GM23338 (cell line): Measurements from ENCODE around the gene NCR2. TPM values are rescaled to one million over a fixed set of nuclear protein-coding genes. Genes with fewer than 3 reads are reported as not detected.

ENCODE experiments used
- ATAC-seq: fragments of 200-7000 bp; cut with Tn5 transposase; 3 replicates; pipeline ENCODE4 v1.9.1; 2020
- DNase-seq: peaks from one replicate; pipeline ENCODE4 v3.0.0-alpha.2; 2015; ENCODE audit warnings: low spot score
- H2AFZ ChIP-seq: fragments of 200-600 bp; sonication (generic); 2 replicates; pipeline ENCODE4 v1.8.0; 2016; ENCODE audit warnings: antibody characterized with exemption, mild to moderate bottlenecking, moderate library complexity
- H3F3A ChIP-seq: fragments of 200-600 bp; sonication (generic); replicated peaks from 2 replicates; pipeline ENCODE4 v1.8.0; 2017; ENCODE audit warnings: antibody characterized with exemption, mixed run types, low read depth
- H3K27ac ChIP-seq: fragments of 200-600 bp; sonication (generic); 2 replicates; pipeline ENCODE4 v1.6.1; 2016; ENCODE audit warnings: low read depth
- H3K27me3 ChIP-seq: fragments of 200-600 bp; sonication (generic); 2 replicates; pipeline ENCODE4 v1.8.0; 2016; ENCODE audit warnings: mild to moderate bottlenecking, mixed run types, moderate library complexity; ENCODE audit not compliant: insufficient read depth
- H3K36me3 ChIP-seq: fragments of 200-600 bp; sonication (generic); 2 replicates; pipeline ENCODE4 v1.8.0; 2016; ENCODE audit warnings: mild to moderate bottlenecking; ENCODE audit not compliant: insufficient read depth
- H3K4me1 ChIP-seq: fragments of 200-600 bp; sonication (generic); 2 replicates; pipeline ENCODE4 v1.8.0; 2016; ENCODE audit warnings: mild to moderate bottlenecking, moderate library complexity; ENCODE audit not compliant: insufficient read depth
- H3K4me2 ChIP-seq: fragments of 200-600 bp; sonication (generic); 2 replicates; pipeline ENCODE4 v1.7.1; 2017; ENCODE audit warnings: mixed run types
- H3K4me3 ChIP-seq: fragments of 200-600 bp; sonication (generic); 2 replicates; pipeline ENCODE4 v1.6.1; 2016; ENCODE audit warnings: mixed run types
- H3K79me2 ChIP-seq: fragments of 200-600 bp; sonication (generic); replicated peaks from 2 replicates; pipeline ENCODE4 v1.8.0; 2017; ENCODE audit warnings: mild to moderate bottlenecking; ENCODE audit not compliant: insufficient read depth
- H3K9me2 ChIP-seq: fragments of 200-600 bp; sonication (generic); 2 replicates; pipeline ENCODE4 v1.8.0; 2017; ENCODE audit not compliant: insufficient read depth
- H4K20me1 ChIP-seq: fragments of 200-600 bp; sonication (generic); replicated peaks from 2 replicates; pipeline ENCODE4 v1.8.0; 2017; ENCODE audit warnings: mild to moderate bottlenecking; ENCODE audit not compliant: insufficient read depth
- H3K27ac Mint-ChIP-seq: 2 replicates; pipeline ENCODE4 v1.8.0; 2020; ENCODE audit warnings: inconsistent platforms, mild to moderate bottlenecking, moderate library complexity, mixed read lengths
- H3K27me3 Mint-ChIP-seq: 3 replicates; pipeline ENCODE4 v1.8.0; 2022; ENCODE audit warnings: low read depth, mild to moderate bottlenecking, moderate library complexity, mixed read lengths, inconsistent platforms; ENCODE audit not compliant: insufficient read depth, poor library complexity
- H3K36me3 Mint-ChIP-seq: 3 replicates; pipeline ENCODE4 v1.8.0; 2021; ENCODE audit warnings: low read depth, mild to moderate bottlenecking, inconsistent platforms, moderate library complexity, mixed read lengths
- H3K4me1 Mint-ChIP-seq: 3 replicates; pipeline ENCODE4 v1.8.0; 2020; ENCODE audit warnings: mild to moderate bottlenecking, inconsistent platforms, mixed read lengths
- H3K4me3 Mint-ChIP-seq: 3 replicates; pipeline ENCODE4 v1.8.0; 2021; ENCODE audit warnings: moderate library complexity, mild to moderate bottlenecking, inconsistent platforms, mixed read lengths
- H3K9me3 Mint-ChIP-seq: 3 replicates; pipeline ENCODE4 v1.8.0; 2020; ENCODE audit warnings: moderate library complexity, mild to moderate bottlenecking, inconsistent platforms, mixed read lengths
- CREB1 ChIP-seq: fragments of 250-450 bp; sonication (Bioruptor Pico); IDR thresholded peaks from 2 replicates; pipeline ENCODE4 v1.5.0; 2020; ENCODE audit warnings: low read depth, mild to moderate bottlenecking, moderate library complexity
- CTCF ChIP-seq, 2 experiments: fragments of 200-600 bp in 1 of 2; sonication (generic) in 1 of 2; conservative IDR thresholded peaks; 2 replicates each; pipeline versions ENCODE4 v1.5.1 to v1.6.1; 2016 to 2017; ENCODE audit warnings: antibody characterized with exemption in 2 of 2, low read depth in 2 of 2, mild to moderate bottlenecking in 2 of 2, moderate library complexity in 1 of 2
- ETS1 ChIP-seq: IDR thresholded peaks from 2 replicates; pipeline ENCODE4 v1.6.1; 2016; ENCODE audit warnings: antibody characterized with exemption
- JUNB ChIP-seq: IDR thresholded peaks from one replicate; pipeline ENCODE4 v1.6.1; 2016; ENCODE audit warnings: antibody characterized with exemption; ENCODE audit not compliant: unreplicated experiment
- POLR2AphosphoS5 ChIP-seq: IDR thresholded peaks from 2 replicates; pipeline ENCODE4 v1.6.1; 2016; ENCODE audit warnings: antibody characterized with exemption, low read depth
- ZNF114 ChIP-seq: fragments of 250-450 bp; sonication (Bioruptor Pico); IDR thresholded peaks from 2 replicates; pipeline ENCODE4 v1.5.0; 2020; ENCODE audit warnings: mild to moderate bottlenecking, moderate library complexity
- ZNF462 ChIP-seq: fragments of 250-450 bp; sonication (Bioruptor Pico); IDR thresholded peaks from 2 replicates; pipeline ENCODE4 v1.5.0; 2020; ENCODE audit warnings: mild to moderate bottlenecking, moderate library complexity
- polyA plus RNA-seq: library from polyadenylated mRNA; unstranded; fragments of >200 nt; fragmentation: Nextera tagmentation; extraction: Ambion mirVana; gene quantifications from 2 replicates; pipeline ENCODE4 v1.2.1, GENCODE V29; 2016
- total RNA-seq: library from RNA; depleted of rRNA; stranded (reverse); fragments of >200 nt; shearing (Covaris generic); gene quantifications from 2 replicates; pipeline ENCODE4 v1.2.3, GENCODE V29; 2014

NCR2 gene
- total and polyA plus RNA-seq, 2 experiments from 2014 or later: not detected

GRCh38 chr6:41298785-41299502 is 36.5 kb upstream of the NCR2 start:
- Histone ChIP-seq H3F3A (no peaks in the 10 kb centered on the region), H3K27me3 (no peaks in the 10 kb centered on the region), H3K36me3 (0 out of 2 replicates have a peak, but pooled peaks cover 4% of the 10 kb centered on the region), H2AFZ (no peak overlapping the region), H3K9me2 (peaks cover 11% of the 10 kb centered on the region), H3K4me1 (no peaks in the 10 kb centered on the region), H3K79me2 (no peaks in the 10 kb centered on the region), H3K27ac (no peak overlapping the region), H4K20me1 (no peaks in the 10 kb centered on the region), H3K4me2 (no peak overlapping the region), H3K4me3 (no peak overlapping the region)
- Mint-ChIP-seq H3K4me1 (peaks cover 6% of the 10 kb centered on the region), H3K4me3 (no peak overlapping the region), H3K36me3 (peaks cover 32% of the 10 kb centered on the region), H3K27ac (no peak overlapping the region), H3K9me3 (peaks cover 53% of the 10 kb centered on the region), H3K27me3 (no peaks in the 10 kb centered on the region)
- no peak for TF ChIP-seq ETS1
- no peak for TF ChIP-seq POLR2AphosphoS5
- TF ChIP-seq CTCF (conservative IDR thresholded peaks at IDR 0.05; ENCODE audit: low read depth in 2 of 2): no peak
- no peak for TF ChIP-seq CREB1 (CRISPR knock-in tag)
- no peak for TF ChIP-seq ZNF462 (CRISPR knock-in tag)
- no peak for TF ChIP-seq ZNF114
- no peak for TF ChIP-seq JUNB
- no peak for ATAC-seq
- no peak for DNase-seq
